NT2/D1 (cell line): ENCODE measurements around the gene CNPY1.

Source experiments
- DNase-seq: peaks from one replicate; pipeline ENCODE4 v3.0.0-alpha.2; 2011; ENCODE audit warnings: low read depth, low spot score
- H3K27me3 ChIP-seq: 2 replicates; pipeline ENCODE4 v1.6.0; 2011; ENCODE audit warnings: mild to moderate bottlenecking; ENCODE audit not compliant: insufficient read length, insufficient read depth
- H3K36me3 ChIP-seq: 2 replicates; pipeline ENCODE4 v1.6.1; 2011; ENCODE audit warnings: mild to moderate bottlenecking, low read length, mixed read lengths; ENCODE audit not compliant: insufficient read depth, insufficient read length
- H3K4me1 ChIP-seq: 2 replicates; pipeline ENCODE4 v1.5.1; 2011; ENCODE audit not compliant: insufficient read depth, insufficient read length
- H3K4me3 ChIP-seq: 2 replicates; pipeline ENCODE4 v1.5.1; 2011; ENCODE audit warnings: low read depth; ENCODE audit not compliant: insufficient read length
- H3K9ac ChIP-seq: 2 replicates; pipeline ENCODE4 v1.6.0; 2011; ENCODE audit warnings: low read depth; ENCODE audit not compliant: insufficient read length
- H3K9me3 ChIP-seq: 2 replicates; pipeline ENCODE4 v1.5.1; 2011; ENCODE audit warnings: mild to moderate bottlenecking, low read length; ENCODE audit not compliant: insufficient read depth
- SUZ12 ChIP-seq: IDR thresholded peaks from 2 replicates; pipeline ENCODE4 v1.6.1; 2011; ENCODE audit not compliant: insufficient read length, insufficient read depth; ENCODE audit errors: extremely low read depth
- YY1 ChIP-seq: IDR thresholded peaks from 2 replicates; pipeline ENCODE4 v1.6.1; 2011; ENCODE audit not compliant: insufficient read length, insufficient read depth
- ZNF274 ChIP-seq: IDR thresholded peaks from 2 replicates; pipeline ENCODE4 v1.6.1; 2011; ENCODE audit warnings: mild to moderate bottlenecking, low read depth, low read length

Gene CNPY1

GRCh38 chr7:155578016-155578415 lies 31.7 kb upstream of the CNPY1 start:
- no peaks in the 10 kb centered on the region for H3K36me3 ChIP-seq
- H3K27me3 ChIP-seq = no peaks in the 10 kb centered on the region
- H3K4me1 ChIP-seq = no peaks in the 10 kb centered on the region
- no peak overlapping the region for H3K9ac ChIP-seq
- no peaks in the 10 kb centered on the region for H3K9me3 ChIP-seq
- no peak for DNase-seq
- TF ChIP-seq SUZ12 (no peak), ZNF274 (no peak), YY1 (no peak)
- H3K4me3 ChIP-seq = no peak overlapping the region

- TF ChIP-seq YY1 (no peak), SUZ12 (no peak), ZNF274 (no peak)
- no peak for DNase-seq
- Histone ChIP-seq H3K9me3 (no peaks in the 10 kb centered on the region), H3K36me3 (no peaks in the 10 kb centered on the region), H3K27me3 (no peaks in the 10 kb centered on the region), H3K4me3 (no peak overlapping the region), H3K4me1 (no peaks in the 10 kb centered on the region), H3K9ac (no peak overlapping the region)
Measured at GRCh38 chr7:155577509-155577905, 31.1 kb upstream of the CNPY1 start.

- Histone ChIP-seq H3K4me3 (no peak overlapping the region), H3K4me1 (no peaks in the 10 kb centered on the region), H3K36me3 (no peaks in the 10 kb centered on the region), H3K9ac (no peak overlapping the region), H3K9me3 (no peaks in the 10 kb centered on the region), H3K27me3 (no peaks in the 10 kb centered on the region)
- TF ChIP-seq YY1 = no peak
- no peak for TF ChIP-seq ZNF274
- no peak for TF ChIP-seq SUZ12
- DNase-seq = no peak
Measured at GRCh38 chr7:155576900-155577508, 30.6 kb upstream of the CNPY1 start.

- Histone ChIP-seq H3K4me1 (no peaks in the 10 kb centered on the region), H3K36me3 (no peaks in the 10 kb centered on the region), H3K9me3 (no peaks in the 10 kb centered on the region), H3K4me3 (no peak overlapping the region), H3K27me3 (no peaks in the 10 kb centered on the region), H3K9ac (no peak overlapping the region)
- no peak for DNase-seq
- TF ChIP-seq ZNF274 (no peak), SUZ12 (no peak), YY1 (no peak)
Measured at GRCh38 chr7:155576416-155576815, 30.1 kb upstream of the CNPY1 start.

- H3K27me3 ChIP-seq = no peaks in the 10 kb centered on the region
- no peak overlapping the region for H3K4me3 ChIP-seq
- peaks cover 5% of the 10 kb centered on the region for H3K4me1 ChIP-seq
- TF ChIP-seq SUZ12 (no peak), YY1 (no peak), ZNF274 (no peak)
- no peaks in the 10 kb centered on the region for H3K9me3 ChIP-seq
- H3K9ac ChIP-seq = no peak overlapping the region
- H3K36me3 ChIP-seq = no peaks in the 10 kb centered on the region
- DNase-seq = no peak
Measured at GRCh38 chr7:155574556-155575290, 28.4 kb upstream of the CNPY1 start.

GRCh38 chr7:155571581-155572345 lies 25.4 kb upstream of the CNPY1 start:
- TF ChIP-seq YY1 (no peak), ZNF274 (no peak), SUZ12 (no peak)
- Histone ChIP-seq H3K9ac (no peak overlapping the region), H3K4me3 (no peak overlapping the region), H3K27me3 (no peaks in the 10 kb centered on the region), H3K36me3 (no peaks in the 10 kb centered on the region), H3K4me1 (peaks cover 6% of the 10 kb centered on the region), H3K9me3 (no peaks in the 10 kb centered on the region)
- no peak for DNase-seq

GRCh38 chr7:155570991-155571390 lies 24.6 kb upstream of the CNPY1 start:
- TF ChIP-seq YY1 (no peak), ZNF274 (no peak), SUZ12 (no peak)
- Histone ChIP-seq H3K9me3 (no peaks in the 10 kb centered on the region), H3K4me3 (no peak overlapping the region), H3K36me3 (no peaks in the 10 kb centered on the region), H3K4me1 (peaks cover 6% of the 10 kb centered on the region), H3K9ac (no peak overlapping the region), H3K27me3 (no peaks in the 10 kb centered on the region)
- DNase-seq = no peak
